ENCODE measurements around the gene BTBD10.

Gene BTBD10

GRCh38 chr11:13462901-13463778, at the start of gene BTBD10:
Gene BTBD10 (minus strand): TSS chr11:13463222. CDS start chr11:13445124, 18,098 bp downstream.
- peak; percentile 91 for DNase-seq

GRCh38 chr11:13503393-13503792, 40.4 kb upstream of the BTBD10 start:
- no peak for DNase-seq

- DNase-seq: no peak
These were observed 39.5 kb upstream of the BTBD10 start for GRCh38 chr11:13502492-13502891.

GRCh38 chr11:13495929-13496328, 32.9 kb upstream of the BTBD10 start, which contains the start of gene PTH:
Gene PTH (minus strand): TSS chr11:13495997. CDS start chr11:13492855, 3,142 bp downstream.
- DNase-seq: no peak

GRCh38 chr11:13494051-13494450, 31.0 kb upstream of the BTBD10 start:
- no peak for DNase-seq

GRCh38 chr11:13487661-13488030, 24.6 kb upstream of the BTBD10 start:
- DNase-seq: no peak

GRCh38 chr11:13486926-13487660, 24.1 kb upstream of the BTBD10 start:
- DNase-seq: peak; percentile 72

GRCh38 chr11:13480198-13480597, 17.2 kb upstream of the BTBD10 start:
- DNase-seq: no peak

GRCh38 chr11:13479688-13480087, 16.7 kb upstream of the BTBD10 start:
- no peak for DNase-seq

- DNase-seq: no peak
These were observed 12.1 kb upstream of the BTBD10 start for GRCh38 chr11:13475091-13475490.

GRCh38 chr11:13473013-13473722, 10.1 kb upstream of the BTBD10 start:
- DNase-seq: no peak

GRCh38 chr11:13468750-13469149, 5.7 kb upstream of the BTBD10 start:
- DNase-seq: no peak

GRCh38 chr11:13465909-13466371, 2.9 kb upstream of the BTBD10 start:
- DNase-seq: no peak

GRCh38 chr11:13463779-13464290, 813 bp upstream of the BTBD10 start:
- no peak for DNase-seq

GRCh38 chr11:13462311-13462900, 616 bp downstream of the BTBD10 start:
- peak; percentile 66 for DNase-seq

GRCh38 chr11:13461291-13461690, 1.7 kb downstream of the BTBD10 start:
- DNase-seq: no peak

GRCh38 chr11:13450832-13451397, 12.1 kb downstream of the BTBD10 start:
- DNase-seq: no peak

GRCh38 chr11:13449522-13449921, 13.5 kb downstream of the BTBD10 start:
- DNase-seq: no peak

- no peak for DNase-seq
These were observed 14.1 kb downstream of the BTBD10 start for GRCh38 chr11:13448876-13449275.

- no peak for DNase-seq
These were observed 16.6 kb downstream of the BTBD10 start for GRCh38 chr11:13446444-13446843.

- DNase-seq: no peak
These were observed 17.4 kb downstream of the BTBD10 start for GRCh38 chr11:13445588-13445987.

All from activated T-cell treated with anti-CD3 and anti-CD28 coated beads, Interleukin-2, amount 50 U/mL, for 1 hour (primary cell).